ENCODE data around the gene PLK5.
"Not testable (repeated sequence)": the region's sequence is repeated elsewhere in the genome, so short reads cannot be mapped to it uniquely, and the experiment has no call there.

Gene PLK5

DNA sequence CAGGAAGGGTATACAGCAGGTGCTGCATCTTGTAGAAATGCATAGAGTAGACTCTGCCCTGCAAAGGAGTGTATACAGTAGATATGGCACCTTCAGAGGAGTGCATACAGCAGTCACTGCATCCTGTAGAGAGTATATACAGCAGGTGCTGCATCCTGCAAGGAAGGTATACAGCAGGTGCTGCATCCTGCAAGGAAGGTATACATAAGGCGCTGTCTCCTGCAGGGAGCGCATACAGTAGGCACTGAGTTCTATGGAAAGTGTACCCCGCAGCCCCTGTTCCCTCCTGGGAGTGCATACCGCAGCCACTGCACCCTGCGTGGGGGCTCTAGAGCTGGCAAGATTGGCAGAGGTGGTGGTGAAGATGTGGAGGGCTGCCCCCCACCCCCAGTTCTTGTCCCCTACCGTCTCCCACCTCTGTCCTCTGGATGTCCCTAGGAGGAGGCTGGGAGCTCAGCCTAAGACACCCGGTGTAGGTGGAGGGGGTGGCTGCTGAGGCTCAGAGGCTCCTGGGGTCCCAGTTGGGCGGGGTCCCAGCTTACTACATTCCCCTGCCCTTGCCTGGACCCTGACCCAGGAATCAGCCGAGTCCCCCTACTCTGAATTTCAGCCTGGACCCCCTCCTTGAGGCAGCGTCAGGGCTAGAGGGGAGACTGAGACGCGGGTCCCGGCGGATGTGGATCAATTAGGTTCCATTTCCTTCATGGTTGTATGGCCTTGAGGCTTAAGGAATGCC is 8.7 kb upstream of the PLK5 start:
- peaks cover 10% of the 10 kb centered on the region for H3K27me3 Mint-ChIP-seq
- no peaks in the 10 kb centered on the region for H3K9me3 Mint-ChIP-seq

DNA sequence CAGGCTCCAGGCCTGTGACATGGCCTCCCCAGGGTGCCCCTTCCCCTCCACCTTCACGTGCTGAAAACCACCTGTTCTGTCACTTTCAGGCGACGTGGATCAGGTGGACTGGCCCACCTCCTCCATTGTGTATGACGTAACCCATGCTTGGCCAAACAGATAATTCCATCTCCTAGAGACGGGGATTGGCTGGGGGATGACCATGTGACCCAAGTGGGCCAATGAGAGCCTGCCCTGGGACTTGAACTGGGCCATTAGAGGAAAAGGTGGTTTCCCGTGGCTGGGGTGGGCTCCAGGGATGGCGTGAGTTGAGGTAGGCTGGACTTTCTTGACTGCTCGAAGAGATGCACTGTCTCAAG is 7.5 kb upstream of the PLK5 start:
- H3K27me3 Mint-ChIP-seq: peaks cover 10% of the 10 kb centered on the region
- no peak overlapping the region for H3K27ac Mint-ChIP-seq (ENCODE audit: low read depth)
- H3K4me3 Mint-ChIP-seq: no peak overlapping the region
- H3K9me3 Mint-ChIP-seq: no peaks in the 10 kb centered on the region
- DNase-seq (ENCODE audit: low spot score in 2 of 2) (no peak), ATAC-seq (replicated peaks; ENCODE audit: extremely low read depth, poor library complexity, severe bottlenecking) (no peak)
- no peaks in the 10 kb centered on the region for H3K4me1 Mint-ChIP-seq
- peaks cover 1% of the 10 kb centered on the region for H3K36me3 Mint-ChIP-seq (ENCODE audit: insufficient read depth)

More for the DNA sequence above, 8.7 kb upstream of the PLK5 start:
- H3K27ac Mint-ChIP-seq (ENCODE audit: low read depth): no peak overlapping the region
- no peak for ATAC-seq (replicated peaks; ENCODE audit: extremely low read depth, poor library complexity, severe bottlenecking)
- DNase-seq (ENCODE audit: low spot score in 2 of 2): no peak
- H3K4me1 Mint-ChIP-seq: peaks cover under 1% of the 10 kb centered on the region
- peaks cover 1% of the 10 kb centered on the region for H3K36me3 Mint-ChIP-seq (ENCODE audit: insufficient read depth)
- no peak overlapping the region for H3K4me3 Mint-ChIP-seq

DNA sequence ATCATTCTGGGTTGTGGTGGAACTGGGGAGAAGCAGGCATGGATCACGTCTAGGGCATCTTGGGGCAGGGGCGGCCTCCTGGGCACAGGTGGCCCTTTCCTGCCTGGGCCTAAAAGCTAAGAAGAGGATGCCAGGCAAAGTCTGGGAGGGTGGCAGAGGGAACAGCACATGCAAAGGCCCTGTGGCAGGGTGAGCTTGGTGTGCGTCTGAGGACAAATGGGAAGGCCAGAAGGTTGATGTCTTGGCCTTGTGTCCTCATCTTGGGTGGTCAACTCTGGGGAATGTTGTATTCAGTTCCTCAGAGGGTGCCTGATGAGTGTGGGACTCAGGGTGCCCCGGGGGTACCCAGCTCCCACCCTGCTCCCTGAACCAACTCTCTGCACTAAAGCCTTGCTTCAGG is 5.4 kb upstream of the PLK5 start:
- Mint-ChIP-seq H3K27ac (ENCODE audit: low read depth) (no peak overlapping the region), H3K36me3 (ENCODE audit: insufficient read depth) (peaks cover 1% of the 10 kb centered on the region), H3K9me3 (no peaks in the 10 kb centered on the region), H3K4me1 (no peaks in the 10 kb centered on the region), H3K4me3 (no peak overlapping the region), H3K27me3 (peaks cover 25% of the 10 kb centered on the region)
- ATAC-seq (replicated peaks; ENCODE audit: extremely low read depth, poor library complexity, severe bottlenecking) (no peak), DNase-seq (ENCODE audit: low spot score in 2 of 2) (no peak)

DNA sequence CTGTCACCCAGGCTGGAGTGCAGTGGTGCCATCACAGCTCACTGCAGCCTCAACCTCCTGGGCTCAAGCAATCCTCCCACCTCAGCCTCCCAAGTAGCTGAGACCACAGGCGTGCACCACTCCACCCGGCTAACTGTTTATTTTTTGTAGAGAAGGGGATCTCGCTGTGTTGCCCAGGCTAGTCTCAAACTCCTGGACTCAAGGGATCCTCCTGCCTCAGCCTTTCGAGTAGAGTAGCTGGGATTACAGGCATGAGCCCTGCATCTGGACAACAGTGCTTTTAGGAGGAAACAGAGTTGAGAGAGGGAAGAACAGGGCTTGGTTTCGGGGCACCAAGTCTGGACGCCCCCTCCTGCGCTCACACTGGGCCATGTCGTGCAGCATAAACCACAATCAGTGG is 4.1 kb upstream of the PLK5 start:
- H3K4me3 Mint-ChIP-seq; H3K9me3 Mint-ChIP-seq; ATAC-seq (replicated peaks; ENCODE audit: extremely low read depth, poor library complexity, severe bottlenecking); DNase-seq (ENCODE audit: low spot score in 2 of 2); H3K4me1 Mint-ChIP-seq; H3K27ac Mint-ChIP-seq (ENCODE audit: low read depth); H3K36me3 Mint-ChIP-seq (ENCODE audit: insufficient read depth): not testable (repeated sequence)
- peaks cover 36% of the 10 kb centered on the region for H3K27me3 Mint-ChIP-seq

DNA sequence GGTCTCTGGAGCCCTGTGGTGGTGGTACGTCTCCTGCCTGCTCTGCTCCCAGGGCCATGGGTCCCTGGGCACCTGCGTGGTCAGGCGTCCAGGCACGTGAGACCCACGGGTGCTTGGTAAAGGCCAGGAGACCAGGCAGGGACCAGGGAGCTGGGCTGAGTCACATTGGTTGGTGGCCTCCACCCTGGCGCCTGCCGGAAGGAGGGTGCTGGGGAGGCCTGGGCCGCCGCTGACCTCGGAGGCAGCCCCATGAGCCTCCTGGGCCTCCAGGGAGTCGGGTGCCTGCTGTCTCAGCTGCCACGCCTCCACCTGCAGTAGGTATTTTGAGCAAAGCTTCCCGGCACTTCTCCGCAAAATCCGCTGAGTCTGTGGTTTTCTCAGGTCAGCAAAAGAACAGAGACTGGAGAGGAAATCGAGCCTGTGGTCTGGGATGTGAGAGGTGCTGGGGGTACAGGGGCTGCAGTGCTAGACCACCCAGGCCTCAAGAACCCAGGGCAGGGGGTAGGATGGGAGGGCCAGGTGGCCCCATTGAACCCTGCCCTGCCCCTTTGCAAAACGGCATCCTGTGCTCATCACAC is 3.6 kb upstream of the PLK5 start:
- Mint-ChIP-seq H3K27ac (ENCODE audit: low read depth) (no peak overlapping the region), H3K9me3 (no peaks in the 10 kb centered on the region), H3K27me3 (peaks cover 41% of the 10 kb centered on the region), H3K4me1 (peaks cover 7% of the 10 kb centered on the region), H3K4me3 (no peak overlapping the region), H3K36me3 (ENCODE audit: insufficient read depth) (peaks cover 2% of the 10 kb centered on the region)
- no peak for DNase-seq (ENCODE audit: low spot score in 2 of 2)
- ATAC-seq (replicated peaks; ENCODE audit: extremely low read depth, poor library complexity, severe bottlenecking): no peak

DNA sequence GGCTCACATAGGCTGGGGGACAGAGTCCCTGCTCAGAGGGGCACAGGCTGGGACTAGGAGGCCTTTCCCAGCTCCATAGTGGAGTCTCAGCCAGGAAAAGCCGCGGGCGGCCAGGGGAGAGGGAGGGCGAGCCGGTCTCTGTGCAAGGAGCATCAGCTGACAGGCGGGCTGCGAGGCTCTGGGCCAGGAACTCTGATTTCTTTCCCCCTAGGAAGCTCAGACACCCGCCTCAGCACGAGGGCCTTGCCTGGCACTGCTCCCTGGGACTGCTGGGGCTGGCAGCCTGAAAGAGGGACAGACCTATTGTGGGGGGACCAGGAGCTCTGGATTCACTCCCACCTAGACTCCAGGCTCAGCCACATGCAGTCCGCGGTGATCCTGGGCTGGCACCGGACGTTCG is 2.2 kb upstream of the PLK5 start:
- no peaks in the 10 kb centered on the region for H3K9me3 Mint-ChIP-seq
- peaks cover 45% of the 10 kb centered on the region for H3K27me3 Mint-ChIP-seq
- ATAC-seq (replicated peaks; ENCODE audit: extremely low read depth, poor library complexity, severe bottlenecking) (no peak), DNase-seq (ENCODE audit: low spot score in 2 of 2) (no peak)
- H3K36me3 Mint-ChIP-seq (ENCODE audit: insufficient read depth): peaks cover 2% of the 10 kb centered on the region
- no peak overlapping the region for H3K27ac Mint-ChIP-seq (ENCODE audit: low read depth)
- H3K4me1 Mint-ChIP-seq: peaks cover 7% of the 10 kb centered on the region
- H3K4me3 Mint-ChIP-seq: no peak overlapping the region

DNA sequence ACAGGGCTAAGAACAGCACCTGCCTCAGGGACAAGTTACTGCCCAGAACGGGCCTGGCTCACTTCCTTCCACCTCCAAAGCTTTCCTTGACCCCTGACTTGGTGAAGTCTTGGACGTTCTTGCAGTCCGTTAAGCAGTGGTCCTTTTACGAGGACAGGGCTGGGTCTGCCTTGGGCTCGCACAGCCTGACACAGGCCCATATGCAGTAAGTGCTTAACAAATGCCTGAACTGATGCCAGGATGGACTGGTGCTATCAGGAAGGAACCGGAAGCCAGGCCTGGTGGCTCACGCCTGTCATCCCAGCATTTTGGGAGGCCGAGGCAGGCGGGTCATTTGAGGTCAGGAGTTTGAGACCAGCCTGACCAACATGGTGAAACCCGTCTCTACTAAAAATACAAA is 1.8 kb upstream of the PLK5 start:
- ATAC-seq (replicated peaks; ENCODE audit: extremely low read depth, poor library complexity, severe bottlenecking) (no peak), DNase-seq (ENCODE audit: low spot score in 2 of 2) (no peak)
- Mint-ChIP-seq H3K4me1 (peaks cover 7% of the 10 kb centered on the region), H3K9me3 (no peaks in the 10 kb centered on the region), H3K27ac (ENCODE audit: low read depth) (no peak overlapping the region), H3K27me3 (peaks cover 49% of the 10 kb centered on the region), H3K4me3 (no peak overlapping the region), H3K36me3 (ENCODE audit: insufficient read depth) (peaks cover 2% of the 10 kb centered on the region)

DNA sequence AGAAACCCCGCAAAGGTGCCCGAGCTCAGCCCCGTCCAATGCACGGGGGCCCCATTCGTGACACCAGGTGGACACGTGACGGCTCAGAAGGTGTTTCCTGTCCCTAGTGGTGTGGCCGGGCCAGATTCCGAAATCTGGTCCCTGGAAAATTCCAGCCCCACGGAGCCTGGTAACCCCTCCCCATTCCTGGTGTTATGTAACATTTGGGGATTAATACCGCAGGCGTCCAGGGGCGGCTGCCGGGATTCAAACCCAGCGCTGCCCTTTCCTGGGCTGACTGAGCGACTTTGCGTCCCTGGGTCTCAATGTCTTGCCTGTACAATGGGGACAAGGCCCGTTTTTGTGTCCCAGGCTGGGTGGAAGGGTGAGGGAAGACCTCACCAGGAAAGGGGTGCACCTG is 1.0 kb upstream of the PLK5 start:
- DNase-seq (ENCODE audit: low spot score in 2 of 2) (no peak), ATAC-seq (replicated peaks; ENCODE audit: extremely low read depth, poor library complexity, severe bottlenecking) (no peak)
- H3K9me3 Mint-ChIP-seq: no peaks in the 10 kb centered on the region
- H3K27ac Mint-ChIP-seq (ENCODE audit: low read depth): no peak overlapping the region
- peaks cover 2% of the 10 kb centered on the region for H3K36me3 Mint-ChIP-seq (ENCODE audit: insufficient read depth)
- H3K4me3 Mint-ChIP-seq: no peak overlapping the region
- H3K4me1 Mint-ChIP-seq: peaks cover 7% of the 10 kb centered on the region
- peaks cover 56% of the 10 kb centered on the region for H3K27me3 Mint-ChIP-seq

DNA sequence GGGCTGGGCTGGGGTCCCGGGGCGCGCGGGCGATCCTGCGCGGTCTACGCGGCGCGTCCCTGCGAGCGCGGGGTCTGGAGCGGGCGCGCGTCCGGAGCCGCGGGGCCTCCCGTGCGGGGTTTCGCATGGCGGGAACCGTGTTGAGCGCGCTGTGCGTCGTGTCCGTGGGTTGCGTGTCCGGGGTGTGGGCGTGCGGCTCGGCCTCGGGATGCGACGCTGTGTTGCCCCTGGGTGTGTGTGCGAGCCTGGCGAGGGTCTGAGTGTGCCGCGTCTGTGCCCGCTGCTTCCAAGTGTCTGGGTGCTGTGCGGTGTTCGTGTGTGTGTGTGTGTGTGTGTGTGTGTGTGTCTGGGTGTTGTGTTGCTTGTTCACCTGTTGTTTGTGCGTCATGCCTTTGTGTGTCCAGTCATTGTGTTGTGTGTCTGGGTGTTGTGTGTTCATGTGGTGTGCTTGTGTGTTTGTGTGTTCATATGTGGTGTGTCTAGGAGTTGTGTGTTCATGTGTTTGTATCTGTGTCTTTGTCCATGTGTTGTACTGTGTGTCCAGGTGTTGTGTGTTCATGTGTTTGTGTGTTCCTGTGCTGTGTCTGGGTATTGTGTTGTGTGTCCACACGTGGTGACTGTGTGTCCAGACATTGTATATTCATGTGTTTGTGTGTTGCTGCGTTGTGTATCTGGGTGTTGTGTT is 552 bp downstream of the PLK5 start:
- DNase-seq (ENCODE audit: low spot score in 2 of 2): no peak
- Mint-ChIP-seq H3K36me3 (ENCODE audit: insufficient read depth) (peaks cover 2% of the 10 kb centered on the region), H3K27me3 (peaks cover 57% of the 10 kb centered on the region), H3K9me3 (no peaks in the 10 kb centered on the region), H3K4me1 (peaks cover 7% of the 10 kb centered on the region), H3K4me3 (no peak overlapping the region), H3K27ac (ENCODE audit: low read depth) (no peak overlapping the region)
- ATAC-seq (replicated peaks; ENCODE audit: extremely low read depth, poor library complexity, severe bottlenecking): no peak

DNA sequence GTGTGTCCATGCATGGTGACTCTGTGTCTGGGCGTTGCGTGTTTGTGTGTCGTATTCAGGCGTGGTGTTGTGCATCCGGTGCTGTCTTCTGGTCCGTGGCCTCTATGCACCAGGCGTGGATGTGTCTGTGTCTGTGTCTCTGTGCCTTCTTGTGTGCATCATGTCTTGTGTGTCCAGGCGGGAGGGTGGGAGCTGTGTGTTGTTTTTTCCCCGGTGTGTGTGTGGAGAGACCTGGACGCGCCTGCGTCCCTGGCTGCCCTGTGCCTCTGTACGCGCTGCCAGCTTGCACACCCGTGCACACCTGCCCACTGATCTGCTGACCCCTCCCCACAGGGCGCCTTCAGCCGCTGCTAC is 1.1 kb downstream of the PLK5 start:
- Mint-ChIP-seq H3K36me3 (ENCODE audit: insufficient read depth) (peaks cover 2% of the 10 kb centered on the region), H3K9me3 (no peaks in the 10 kb centered on the region), H3K4me3 (no peak overlapping the region), H3K4me1 (peaks cover 7% of the 10 kb centered on the region), H3K27me3 (peaks cover 62% of the 10 kb centered on the region), H3K27ac (ENCODE audit: low read depth) (no peak overlapping the region)
- ATAC-seq (replicated peaks; ENCODE audit: extremely low read depth, poor library complexity, severe bottlenecking) (no peak), DNase-seq (ENCODE audit: low spot score in 2 of 2) (no peak)

DNA sequence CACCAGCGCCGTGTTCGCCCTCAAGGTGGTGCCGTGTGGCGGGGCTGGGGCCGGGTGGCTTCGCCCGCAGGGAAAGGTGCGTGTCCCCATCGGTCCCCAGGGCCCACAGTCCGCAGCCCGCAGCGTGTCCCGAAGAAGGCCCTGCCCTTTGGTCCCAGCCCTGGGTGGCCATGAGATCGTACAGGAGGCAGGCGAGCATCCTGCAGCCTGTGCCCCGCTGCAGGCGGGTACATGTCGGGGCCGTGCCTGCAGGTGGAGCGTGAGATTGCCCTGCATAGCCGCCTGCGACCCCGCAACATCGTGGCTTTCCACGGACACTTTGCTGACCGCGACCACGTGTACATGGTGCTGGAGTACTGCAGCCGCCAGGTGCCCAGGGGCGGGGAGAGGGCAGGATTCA is 1.5 kb downstream of the PLK5 start:
- Mint-ChIP-seq H3K27me3 (peaks cover 66% of the 10 kb centered on the region), H3K27ac (ENCODE audit: low read depth) (no peak overlapping the region), H3K4me3 (no peak overlapping the region), H3K9me3 (no peaks in the 10 kb centered on the region), H3K36me3 (ENCODE audit: insufficient read depth) (peaks cover 2% of the 10 kb centered on the region), H3K4me1 (peaks cover 7% of the 10 kb centered on the region)
- DNase-seq (ENCODE audit: low spot score in 2 of 2) (no peak), ATAC-seq (replicated peaks; ENCODE audit: extremely low read depth, poor library complexity, severe bottlenecking) (no peak)

DNA sequence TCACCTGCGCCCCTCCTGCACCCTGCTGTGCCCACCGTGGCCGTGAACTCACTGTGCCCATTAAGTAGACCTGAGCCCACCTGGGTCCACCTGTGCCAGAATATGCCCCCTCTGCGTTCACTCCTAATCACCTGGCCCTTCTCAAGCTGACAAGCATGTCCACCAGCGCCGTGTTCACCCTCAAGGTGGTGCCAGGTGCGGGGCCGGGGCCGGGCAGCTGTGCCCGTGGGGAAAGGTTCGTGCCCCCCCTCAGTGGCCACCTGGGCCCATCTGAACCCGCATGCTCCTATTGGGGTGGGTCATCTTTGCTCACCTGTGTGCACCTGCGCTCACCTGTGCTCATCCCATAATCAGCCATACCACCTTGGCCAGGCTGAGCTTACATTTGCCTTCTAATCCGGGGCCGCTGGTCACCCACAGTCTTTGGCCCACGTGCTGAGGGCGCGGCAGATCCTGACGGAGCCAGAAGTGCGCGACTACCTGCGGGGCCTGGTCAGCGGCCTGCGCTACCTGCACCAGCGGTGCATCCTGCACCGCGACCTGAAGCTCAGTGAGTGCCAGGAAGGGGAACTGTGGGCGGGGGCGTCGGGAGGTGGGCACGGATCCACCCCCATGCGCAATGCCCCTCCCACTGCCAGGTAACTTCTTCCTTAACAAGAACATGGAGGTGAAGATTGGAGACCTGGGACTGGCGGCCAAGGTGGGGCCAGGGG is 2.3 kb downstream of the PLK5 start:
- peaks cover 71% of the 10 kb centered on the region for H3K27me3 Mint-ChIP-seq
- no peak overlapping the region for H3K4me3 Mint-ChIP-seq
- no peak for DNase-seq (ENCODE audit: low spot score in 2 of 2)
- ATAC-seq (replicated peaks; ENCODE audit: extremely low read depth, poor library complexity, severe bottlenecking): no peak
- peaks cover 3% of the 10 kb centered on the region for H3K36me3 Mint-ChIP-seq (ENCODE audit: insufficient read depth)
- H3K27ac Mint-ChIP-seq (ENCODE audit: low read depth): no peak overlapping the region
- peaks cover 7% of the 10 kb centered on the region for H3K4me1 Mint-ChIP-seq
- no peaks in the 10 kb centered on the region for H3K9me3 Mint-ChIP-seq
